Ecto neural progenitor cell (in vitro differentiated cells): Measurements from ENCODE around the gene ZNF397.

Source experiments
- DNase-seq: peaks from one replicate; pipeline ENCODE4 v3.0.0-alpha.2; 2018; ENCODE audit warnings: low spot score

Gene ZNF397

GRCh38 chr18:35296060-35296459 lies 55.2 kb downstream of the ZNF397 start:
- no peak for DNase-seq

- DNase-seq, result no peak
These were observed 62.8 kb downstream of the ZNF397 start for GRCh38 chr18:35303610-35304009.

- DNase-seq, result no peak
These were observed 65.9 kb downstream of the ZNF397 start for GRCh38 chr18:35306588-35307250.
